Peyer's patch (tissue), 4 donors: ENCODE data around the gene SYT7. TPM values are rescaled to one million over a fixed set of nuclear protein-coding genes. Genes with fewer than 3 reads are reported as not detected.

Experiments
- DNase-seq, 3 donors: peaks; one replicate each; pipeline ENCODE4 v3.0.0-alpha.2; 2017 to 2019
- H3K27ac ChIP-seq, 4 donors: fragments of 200-600 bp; sonication (generic); one replicate each; pipeline ENCODE4 v1.5.1; 2016 to 2019
- H3K27me3 ChIP-seq, 2 donors: fragments of 200-600 bp; sonication (generic); one replicate each; pipeline ENCODE4 v1.5.1; 2019
- H3K36me3 ChIP-seq, 3 donors: fragments of 200-600 bp; sonication (generic); one replicate each; pipeline ENCODE4 v1.5.1; 2016 to 2019
- H3K4me1 ChIP-seq, 4 donors: fragments of 200-600 bp; sonication (generic); one replicate each; pipeline ENCODE4 v1.5.1; 2016 to 2019
- H3K4me3 ChIP-seq, 4 donors: fragments of 200-600 bp; sonication (generic); 1 replicate in 3 of 4; 2 replicates in 1 of 4; pipeline ENCODE4 v1.5.1; 2016 to 2019; ENCODE audit warnings: mild to moderate bottlenecking in 1 of 4
- H3K9me3 ChIP-seq, 4 donors: fragments of 200-600 bp; sonication (generic); one replicate each; pipeline ENCODE4 v1.5.1; 2016 to 2019; ENCODE audit warnings: mild to moderate bottlenecking in 1 of 4
- CTCF ChIP-seq, 6 experiments: fragments of 450-650 bp in 4 of 6; fragments of 200-600 bp in 2 of 6; sonication (generic) in 1 of 6; IDR thresholded peaks; one replicate each; pipeline ENCODE4 v1.5.1; 2017 to 2019; ENCODE audit warnings: antibody characterized with exemption in 6 of 6, mild to moderate bottlenecking in 3 of 6, moderate library complexity in 1 of 6
- POLR2A ChIP-seq, 2 donors: fragments of 450-650 bp; IDR thresholded peaks; one replicate each; pipeline ENCODE4 v1.5.1; 2017; ENCODE audit warnings: antibody characterized with exemption in 2 of 2, mild to moderate bottlenecking in 2 of 2, moderate library complexity in 2 of 2
- total RNA-seq, 4 donors: library from RNA; depleted of rRNA; stranded (reverse); fragments of >200 nt; gene quantifications; one replicate each; pipeline ENCODE4 v1.1.0, GENCODE V29; 2016

Gene SYT7
- total RNA-seq, 4 donors from 2014 or later, result 5.8 to 18.2 (median 12.2) TPM

GRCh38 chr11:61516675-61517572 lies 64.0 kb downstream of the SYT7 start:
- peak overlapping the region in 1 of 4 donors; percentile 0 for H3K4me3 ChIP-seq
- H3K9me3 ChIP-seq, result no peaks in the 10 kb centered on the region
- peak in 2 of 3 donors; percentile 21 to 67 for DNase-seq
- no peak overlapping the region for H3K27ac ChIP-seq
- H3K36me3 ChIP-seq, result no peaks in the 10 kb centered on the region
- no peaks in the 10 kb centered on the region for H3K27me3 ChIP-seq
- TF ChIP-seq CTCF (IDR thresholded peaks at IDR 0.05), result peak; percentile 74 to 94 (median 90)
- no peak for TF ChIP-seq POLR2A (IDR thresholded peaks at IDR 0.05)
- H3K4me1 ChIP-seq, result peaks cover 0 to 22% (median 2%) of the 10 kb centered on the region in 4 donors

- no peaks in the 10 kb centered on the region for H3K9me3 ChIP-seq
- peaks cover 0 to 26% (median 2%) of the 10 kb centered on the region in 4 donors for H3K4me1 ChIP-seq
- no peak for DNase-seq
- TF ChIP-seq CTCF (IDR thresholded peaks at IDR 0.05) (no peak), POLR2A (IDR thresholded peaks at IDR 0.05) (no peak)
- no peak overlapping the region for H3K4me3 ChIP-seq
- H3K36me3 ChIP-seq, result no peaks in the 10 kb centered on the region
- H3K27me3 ChIP-seq, result no peaks in the 10 kb centered on the region
- no peak overlapping the region for H3K27ac ChIP-seq
These were observed 64.7 kb downstream of the SYT7 start for GRCh38 chr11:61516191-61516590.

- no peaks in the 10 kb centered on the region for H3K9me3 ChIP-seq
- H3K36me3 ChIP-seq, result no peaks in the 10 kb centered on the region
- DNase-seq, result no peak
- H3K4me1 ChIP-seq, result peaks cover 0 to 31% (median 2%) of the 10 kb centered on the region in 4 donors
- H3K4me3 ChIP-seq, result no peak overlapping the region
- H3K27ac ChIP-seq, result no peak overlapping the region
- no peaks in the 10 kb centered on the region for H3K27me3 ChIP-seq
- TF ChIP-seq POLR2A (IDR thresholded peaks at IDR 0.05) (no peak), CTCF (IDR thresholded peaks at IDR 0.05) (no peak)
These were observed 65.2 kb downstream of the SYT7 start for GRCh38 chr11:61515686-61516085.

- Histone ChIP-seq H3K36me3 (no peaks in the 10 kb centered on the region), H3K27ac (no peak overlapping the region), H3K9me3 (no peaks in the 10 kb centered on the region), H3K27me3 (peaks cover 0 to 10% of the 10 kb centered on the region in 2 donors), H3K4me1 (peaks cover 0 to 45% (median 4%) of the 10 kb centered on the region in 4 donors), H3K4me3 (no peak overlapping the region)
- no peak for DNase-seq
- TF ChIP-seq POLR2A (IDR thresholded peaks at IDR 0.05), result no peak
- TF ChIP-seq CTCF (IDR thresholded peaks at IDR 0.05), result no peak
These were observed 66.6 kb downstream of the SYT7 start for GRCh38 chr11:61514050-61514917.

- H3K27me3 ChIP-seq, result peaks cover 0 to 10% of the 10 kb centered on the region in 2 donors
- H3K27ac ChIP-seq, result no peak overlapping the region
- TF ChIP-seq POLR2A (IDR thresholded peaks at IDR 0.05), result no peak
- TF ChIP-seq CTCF (IDR thresholded peaks at IDR 0.05), result no peak
- H3K4me3 ChIP-seq, result no peak overlapping the region
- DNase-seq, result no peak
- peaks cover 0 to 53% (median 10%) of the 10 kb centered on the region in 4 donors for H3K4me1 ChIP-seq
- no peaks in the 10 kb centered on the region for H3K36me3 ChIP-seq
- no peaks in the 10 kb centered on the region for H3K9me3 ChIP-seq
These were observed 67.6 kb downstream of the SYT7 start for GRCh38 chr11:61513143-61513765.
